ENCODE results near the gene SKIC8. TPM values are rescaled to one million over a fixed set of nuclear protein-coding genes. Genes with fewer than 3 reads are reported as not detected.

Gene SKIC8
- total RNA-seq, 3 donors from 2014 or later = 35.4 to 41.7 (median 37.6) TPM

DNA sequence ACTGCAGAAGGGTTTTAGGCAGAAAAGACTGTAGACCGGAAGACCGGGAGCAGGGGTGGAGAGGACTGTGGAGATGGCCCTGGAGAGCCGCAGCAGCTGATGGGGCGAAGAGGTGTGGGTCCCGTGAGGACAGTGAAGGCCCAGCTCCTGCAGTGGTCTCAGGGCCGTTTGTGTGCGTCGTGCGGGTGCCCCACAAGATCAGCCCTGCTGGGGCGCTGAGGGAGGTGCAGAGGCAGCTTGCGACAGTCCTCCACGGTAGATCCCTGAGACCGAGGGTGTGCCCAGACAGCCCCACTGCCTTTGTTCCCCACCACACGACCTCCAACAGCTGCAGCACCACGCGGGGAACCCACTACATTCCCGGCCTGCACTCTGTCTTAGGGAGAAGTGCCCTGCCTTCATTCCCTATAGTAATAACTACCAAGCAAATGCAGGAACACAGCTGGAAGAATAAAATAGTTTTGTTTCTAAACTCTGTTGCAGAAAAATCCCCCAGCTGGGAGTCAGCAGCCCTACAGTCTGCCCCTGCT is 21.7 kb upstream of the SKIC8 start:
- no peak for DNase-seq
- Histone ChIP-seq H3K4me1 (ENCODE audit: low read depth) (peaks cover 7% of the 10 kb centered on the region), H3K9me3 (no peaks in the 10 kb centered on the region), H3K4me3 (no peak overlapping the region), H3K36me3 (ENCODE audit: low read depth) (no peaks in the 10 kb centered on the region)
- intact Hi-C loops (cut with DNase I, micrococcal nuclease) = no loop called here
- ATAC-seq = no peak
- TF ChIP-seq, protein P1, sequence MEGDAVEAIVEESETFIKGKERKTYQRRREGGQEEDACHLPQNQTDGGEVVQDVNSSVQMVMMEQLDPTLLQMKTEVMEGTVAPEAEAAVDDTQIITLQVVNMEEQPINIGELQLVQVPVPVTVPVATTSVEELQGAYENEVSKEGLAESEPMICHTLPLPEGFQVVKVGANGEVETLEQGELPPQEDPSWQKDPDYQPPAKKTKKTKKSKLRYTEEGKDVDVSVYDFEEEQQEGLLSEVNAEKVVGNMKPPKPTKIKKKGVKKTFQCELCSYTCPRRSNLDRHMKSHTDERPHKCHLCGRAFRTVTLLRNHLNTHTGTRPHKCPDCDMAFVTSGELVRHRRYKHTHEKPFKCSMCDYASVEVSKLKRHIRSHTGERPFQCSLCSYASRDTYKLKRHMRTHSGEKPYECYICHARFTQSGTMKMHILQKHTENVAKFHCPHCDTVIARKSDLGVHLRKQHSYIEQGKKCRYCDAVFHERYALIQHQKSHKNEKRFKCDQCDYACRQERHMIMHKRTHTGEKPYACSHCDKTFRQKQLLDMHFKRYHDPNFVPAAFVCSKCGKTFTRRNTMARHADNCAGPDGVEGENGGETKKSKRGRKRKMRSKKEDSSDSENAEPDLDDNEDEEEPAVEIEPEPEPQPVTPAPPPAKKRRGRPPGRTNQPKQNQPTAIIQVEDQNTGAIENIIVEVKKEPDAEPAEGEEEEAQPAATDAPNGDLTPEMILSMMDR (IDR thresholded peaks at IDR 0.05) = no peak

DNA sequence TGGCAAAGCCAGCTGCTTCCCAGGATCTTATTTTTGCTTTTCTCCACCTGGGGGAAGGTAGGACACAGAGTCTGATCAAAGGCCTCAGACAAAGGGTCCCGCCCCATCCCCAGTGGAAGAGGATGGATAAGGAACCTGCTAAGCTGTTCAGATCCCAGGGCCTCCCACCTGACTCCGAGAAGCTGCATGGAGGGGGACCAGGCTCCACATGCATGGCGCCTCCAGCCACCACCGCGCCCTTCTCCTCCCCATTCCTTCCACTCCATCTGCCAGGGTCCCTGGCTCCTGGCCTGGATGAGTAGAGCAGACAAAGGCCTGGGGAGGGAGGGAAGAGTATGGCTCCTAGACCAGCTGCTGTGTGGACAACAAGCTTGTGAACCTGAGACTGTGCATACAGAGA is 20.8 kb upstream of the SKIC8 start:
- TF ChIP-seq, protein P1 (IDR thresholded peaks at IDR 0.05) = no peak
- ATAC-seq (no peak), DNase-seq (no peak)
- Histone ChIP-seq H3K4me3 (no peak overlapping the region), H3K4me1 (ENCODE audit: low read depth) (peaks cover 14% of the 10 kb centered on the region), H3K9me3 (no peaks in the 10 kb centered on the region), H3K36me3 (ENCODE audit: low read depth) (no peaks in the 10 kb centered on the region)
- intact Hi-C loops (cut with DNase I, micrococcal nuclease) = no loop called here

DNA sequence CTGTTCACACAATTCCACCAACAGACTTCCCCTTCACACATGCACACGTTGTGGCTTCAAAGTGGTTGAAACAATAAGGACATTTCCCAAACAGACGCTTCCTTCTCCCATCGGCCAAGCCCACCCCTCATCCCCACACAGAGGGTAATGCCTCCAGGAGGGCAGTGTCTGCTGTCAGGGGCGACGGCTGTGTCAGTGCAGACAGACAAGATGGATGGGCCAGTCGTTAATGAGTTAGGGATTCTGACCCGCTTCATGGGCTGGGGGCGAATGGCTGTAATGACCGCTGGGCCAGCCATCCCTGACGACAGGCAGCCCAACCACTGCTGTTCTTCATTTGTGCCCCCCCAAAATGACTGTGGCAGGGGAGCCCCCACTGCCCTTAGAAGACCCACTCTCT is 20.2 kb upstream of the SKIC8 start:
- no peak overlapping the region for H3K4me3 ChIP-seq
- no peaks in the 10 kb centered on the region for H3K36me3 ChIP-seq (ENCODE audit: low read depth)
- TF ChIP-seq, protein P1 (IDR thresholded peaks at IDR 0.05) = no peak
- ATAC-seq (no peak), DNase-seq (no peak)
- intact Hi-C loops (cut with DNase I, micrococcal nuclease) = loop anchor here in 1 of 2 donors (5.0 kb wide), 1 partner anchor 103 kb away; no protein-coding TSS in a partner anchor
- peaks cover 14% of the 10 kb centered on the region for H3K4me1 ChIP-seq (ENCODE audit: low read depth)
- no peaks in the 10 kb centered on the region for H3K9me3 ChIP-seq

DNA sequence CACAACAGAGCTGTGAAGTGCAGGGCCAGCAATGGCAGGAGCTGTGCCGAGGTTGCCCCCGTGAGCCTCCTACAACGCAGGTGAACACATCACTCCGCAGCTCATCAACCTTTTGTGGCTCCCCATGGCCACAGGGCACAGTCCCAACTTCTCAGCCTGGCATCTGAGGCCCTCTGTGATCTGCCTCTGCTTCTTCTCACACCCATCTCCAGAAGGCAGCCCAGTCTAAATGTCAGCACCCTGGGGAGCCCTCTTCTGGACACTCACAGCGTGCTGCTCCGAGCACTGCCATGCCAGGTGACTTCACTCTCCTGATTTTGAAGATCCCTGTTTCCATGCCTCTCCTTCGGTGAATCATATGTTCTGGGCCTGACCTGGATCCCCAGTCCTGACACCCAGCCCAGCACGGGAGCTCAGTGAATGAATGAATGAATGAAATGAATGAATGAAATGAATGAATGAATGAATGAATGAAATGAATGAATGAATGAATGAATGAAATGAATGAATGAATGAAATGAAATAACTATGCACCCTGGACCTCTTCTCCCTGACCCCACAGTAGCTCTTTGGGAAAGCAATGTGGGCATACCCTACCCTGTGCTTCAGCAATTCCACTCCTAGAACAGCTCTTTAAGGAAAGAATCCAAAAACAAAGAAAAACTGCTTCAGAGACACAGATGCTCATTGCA is 17.9 kb upstream of the SKIC8 start:
- Histone ChIP-seq H3K4me3 (no peak overlapping the region), H3K36me3 (ENCODE audit: low read depth) (no peaks in the 10 kb centered on the region), H3K4me1 (ENCODE audit: low read depth) (peaks cover 14% of the 10 kb centered on the region), H3K9me3 (no peaks in the 10 kb centered on the region)
- ATAC-seq (peak; percentile 77), DNase-seq (peak in 2 of 3 donors; percentile 63 to 70)
- intact Hi-C loops (cut with DNase I, micrococcal nuclease) = loop anchor here in 1 of 2 donors (5.0 kb wide), 1 partner anchor 105 kb away; no protein-coding TSS in a partner anchor
- TF ChIP-seq, protein P1 (IDR thresholded peaks at IDR 0.05) = no peak

DNA sequence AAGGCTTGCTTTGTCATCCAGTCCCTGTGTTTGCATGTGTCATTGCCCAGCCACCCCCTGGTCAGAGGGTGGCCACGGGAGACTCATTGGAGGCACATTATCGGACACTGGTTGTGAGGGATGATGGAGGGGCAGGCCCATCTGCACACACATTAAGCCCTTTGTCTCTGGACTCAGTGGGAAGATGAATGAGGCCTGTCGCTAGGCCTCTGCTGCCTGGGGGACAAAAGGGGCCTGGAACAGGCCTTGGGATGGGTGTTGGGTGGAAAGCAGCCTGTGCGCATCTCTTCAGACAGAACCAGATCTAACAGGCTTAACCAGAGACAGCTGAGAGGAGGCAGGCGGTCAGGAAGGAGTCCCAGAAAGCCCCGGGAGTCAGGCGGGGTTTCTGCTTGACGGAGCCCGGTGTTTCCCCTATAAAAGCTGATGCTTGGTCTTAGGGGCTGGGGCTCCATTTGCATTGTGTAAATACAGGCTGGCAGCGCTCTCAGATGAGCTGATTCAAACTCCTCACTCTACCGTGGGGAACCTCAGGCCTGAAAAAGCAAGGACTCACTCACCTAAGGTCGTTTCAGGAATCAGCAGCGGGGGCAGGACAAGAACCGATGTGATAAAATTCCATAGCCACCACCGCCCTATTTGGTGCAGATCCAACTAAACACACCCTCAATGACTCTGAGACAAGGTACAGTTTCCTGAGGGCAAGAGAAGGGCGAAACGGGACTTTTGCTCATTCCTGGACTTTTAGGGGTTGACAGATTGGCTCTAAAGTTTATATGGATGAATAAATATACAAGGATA is 17.1 kb upstream of the SKIC8 start:
- peak; percentile 90 for ATAC-seq
- DNase-seq = peak in 2 of 3 donors; percentile 68 to 93
- Histone ChIP-seq H3K9me3 (no peaks in the 10 kb centered on the region), H3K36me3 (ENCODE audit: low read depth) (no peaks in the 10 kb centered on the region), H3K4me1 (ENCODE audit: low read depth) (peaks cover 14% of the 10 kb centered on the region), H3K4me3 (no peak overlapping the region)
- TF ChIP-seq, protein P1 (IDR thresholded peaks at IDR 0.05) = no peak
- intact Hi-C loops (cut with DNase I, micrococcal nuclease) = loop anchor here in 1 of 2 donors (5.0 kb wide), 1 partner anchor 106 kb away; no protein-coding TSS in a partner anchor
